ENCODE measurements around the gene ACOX1.

- peak; percentile 98 for TF ChIP-seq CTCF (IDR thresholded peaks at IDR 0.05; ENCODE audit: low read depth, low read length, missing input control)
- TF ChIP-seq RAD21 (IDR thresholded peaks at IDR 0.05): peak; percentile 97 to 99
- TF ChIP-seq MAX (IDR thresholded peaks at IDR 0.05): no peak
- peak in 1 of 2 donors; percentile 67 for TF ChIP-seq EGR1 (IDR thresholded peaks at IDR 0.05; ENCODE audit: low read depth in 2 of 2)
- peak; percentile 93 for TF ChIP-seq YY1 (IDR thresholded peaks at IDR 0.05)
- peak; percentile 64 for TF ChIP-seq SP1 (IDR thresholded peaks at IDR 0.05)
- TF ChIP-seq REST (IDR thresholded peaks at IDR 0.05): peak; percentile 81
- TF ChIP-seq TAF1 (conservative IDR thresholded peaks at IDR 0.05): peak; percentile 23
- TF ChIP-seq ZBTB33 (IDR thresholded peaks at IDR 0.05): no peak
Measured at GRCh38 chr17:75904749-75905521, 74.0 kb downstream of the ACOX1 start, which contains the start of gene MRPL38.
